Neuron (in vitro differentiated cells): ENCODE measurements around the gene CRTC1.

Experiments
- H2AFZ ChIP-seq: one replicate; pipeline ENCODE4 v1.6.1; 2013; ENCODE audit warnings: low read depth, mild to moderate bottlenecking, inconsistent platforms, low read length, moderate library complexity
- H3K27me3 ChIP-seq: one replicate; pipeline ENCODE4 v1.6.1; 2013; ENCODE audit warnings: low read length; ENCODE audit not compliant: insufficient read depth
- H3K36me3 ChIP-seq: one replicate; pipeline ENCODE4 v1.6.1; 2013; ENCODE audit warnings: low read length; ENCODE audit not compliant: insufficient read depth
- H3K4me1 ChIP-seq: one replicate; pipeline ENCODE4 v1.6.1; 2013; ENCODE audit warnings: low read length; ENCODE audit not compliant: insufficient read depth
- H3K4me3 ChIP-seq: 2 replicates; pipeline ENCODE4 v1.5.1; 2013; ENCODE audit warnings: mild to moderate bottlenecking, low read length, moderate library complexity
- H3K9me3 ChIP-seq: one replicate; pipeline ENCODE4 v1.6.1; 2013; ENCODE audit warnings: low read length

The CRTC1 gene

DNA sequence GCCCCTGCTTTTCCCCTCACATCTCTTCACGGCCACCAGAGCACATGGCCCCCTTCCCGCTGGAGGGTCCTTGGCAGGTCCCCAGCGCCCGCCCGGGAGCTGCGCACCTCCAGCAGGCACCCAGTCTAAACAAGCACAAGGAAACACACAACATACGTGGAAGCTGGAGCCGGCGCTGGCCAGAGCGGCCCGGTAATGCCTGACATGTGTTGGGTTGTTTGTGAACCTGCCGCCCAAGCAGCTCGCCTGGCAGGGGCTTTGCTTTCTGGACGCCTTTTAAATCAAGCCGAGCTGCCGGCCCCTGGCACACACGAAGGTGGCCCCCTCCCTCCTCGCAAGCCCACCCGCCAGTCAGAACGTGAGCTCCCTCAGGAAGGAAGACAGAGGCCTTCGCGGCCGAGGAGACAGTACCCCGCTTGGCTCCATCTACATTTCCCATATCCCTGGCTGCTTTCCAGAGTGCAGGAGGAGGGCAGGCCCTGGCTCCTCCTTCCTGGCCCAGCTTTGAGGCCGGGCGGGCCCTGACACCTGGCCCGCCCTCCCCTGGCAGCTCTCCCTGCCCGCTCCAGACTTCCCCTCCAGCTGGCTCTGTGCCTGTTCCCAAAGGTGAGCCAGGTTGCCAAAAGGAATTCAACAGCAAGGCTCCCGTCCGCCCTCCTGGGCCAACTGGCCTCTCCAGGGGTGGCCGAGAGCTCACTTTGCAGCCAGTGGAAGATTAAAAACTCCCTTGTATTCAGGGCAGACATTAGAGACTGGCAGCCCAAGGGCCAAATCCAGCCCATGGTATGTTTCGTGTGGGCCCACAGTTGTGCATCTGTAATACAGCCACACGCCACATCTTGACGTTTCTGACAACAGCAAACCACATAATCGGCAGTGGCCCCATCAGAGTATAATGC is 78.9 kb downstream of the CRTC1 start:
- no peak overlapping the region for H3K4me3 ChIP-seq
- H3K4me1 ChIP-seq, result no peaks in the 10 kb centered on the region
- H3K27me3 ChIP-seq, result no peaks in the 10 kb centered on the region
- H3K36me3 ChIP-seq, result peaks cover 2% of the 10 kb centered on the region
- H2AFZ ChIP-seq, result no peak overlapping the region
- H3K9me3 ChIP-seq, result no peaks in the 10 kb centered on the region

DNA sequence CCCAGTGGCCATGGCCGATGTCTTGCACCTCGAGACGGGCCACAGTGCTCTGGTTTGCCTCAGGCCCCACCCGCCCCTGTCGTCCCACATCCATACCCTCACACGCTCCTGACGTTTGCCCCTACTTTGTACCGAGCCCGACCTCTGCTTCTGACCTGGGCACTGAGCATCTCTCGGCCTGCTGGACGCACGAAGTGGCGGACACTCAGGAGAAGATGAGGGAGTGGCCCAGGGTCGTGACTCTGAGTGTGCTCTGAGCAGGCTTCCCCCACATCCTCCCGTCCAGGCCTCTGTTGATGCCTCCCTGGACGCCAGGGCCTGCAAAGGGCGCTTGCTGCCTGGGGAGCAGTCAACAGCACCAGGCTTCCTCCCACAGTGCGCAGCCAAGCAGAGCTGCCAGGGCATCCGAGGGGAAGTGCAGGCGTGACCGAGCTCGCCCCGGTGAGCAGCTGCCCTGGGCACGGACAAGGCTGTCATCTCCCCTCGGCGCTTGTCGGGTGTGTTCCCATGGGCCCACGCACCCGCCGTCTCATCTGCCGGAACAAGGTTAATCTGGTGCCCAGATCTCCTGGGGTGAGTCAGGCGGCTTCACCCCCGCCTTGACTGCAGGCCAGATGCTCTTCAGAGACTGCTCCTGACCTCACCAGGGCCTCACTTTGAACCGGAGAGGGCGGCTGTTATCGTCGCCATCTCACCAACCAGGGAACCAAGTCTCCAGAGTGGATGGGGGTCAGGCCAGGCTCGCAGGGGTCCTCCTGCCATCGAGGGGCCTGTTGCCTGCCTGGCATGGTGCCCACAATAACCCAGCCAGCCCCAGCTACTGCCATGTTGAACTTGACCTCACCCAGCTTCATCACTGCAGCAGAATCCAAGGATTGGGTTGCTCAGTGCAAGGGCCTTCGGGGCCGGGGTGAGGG is 80.5 kb downstream of the CRTC1 start:
- H3K4me3 ChIP-seq, result no peak overlapping the region
- no peaks in the 10 kb centered on the region for H3K9me3 ChIP-seq
- no peaks in the 10 kb centered on the region for H3K27me3 ChIP-seq
- no peaks in the 10 kb centered on the region for H3K4me1 ChIP-seq
- peaks cover 10% of the 10 kb centered on the region for H3K36me3 ChIP-seq
- no peak overlapping the region for H2AFZ ChIP-seq

DNA sequence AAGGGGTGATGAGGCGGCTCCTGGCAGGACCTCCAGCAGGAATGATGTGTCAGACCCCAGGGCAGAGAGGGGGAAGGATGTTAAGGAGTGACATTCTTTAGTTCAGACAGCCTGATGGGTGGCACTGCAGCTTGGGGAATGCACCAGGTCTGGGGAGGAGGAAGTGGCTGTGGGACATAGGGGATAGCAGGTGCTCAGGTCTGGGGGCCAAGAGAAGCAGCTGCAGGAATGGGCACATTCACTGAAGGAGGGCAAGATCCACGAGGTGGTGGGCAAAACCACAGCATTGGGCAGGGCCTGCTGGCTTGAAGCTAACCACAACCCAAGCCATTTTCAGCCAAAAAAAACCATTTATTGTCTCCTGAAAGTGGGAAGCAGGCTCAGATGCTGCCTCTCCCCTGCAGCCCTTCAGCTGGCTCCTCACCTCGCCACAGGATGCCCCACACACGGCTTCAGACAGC is 81.1 kb downstream of the CRTC1 start:
- Histone ChIP-seq H2AFZ (no peak overlapping the region), H3K36me3 (peaks cover 12% of the 10 kb centered on the region), H3K4me1 (no peaks in the 10 kb centered on the region), H3K9me3 (no peaks in the 10 kb centered on the region), H3K4me3 (no peak overlapping the region), H3K27me3 (no peaks in the 10 kb centered on the region)

DNA sequence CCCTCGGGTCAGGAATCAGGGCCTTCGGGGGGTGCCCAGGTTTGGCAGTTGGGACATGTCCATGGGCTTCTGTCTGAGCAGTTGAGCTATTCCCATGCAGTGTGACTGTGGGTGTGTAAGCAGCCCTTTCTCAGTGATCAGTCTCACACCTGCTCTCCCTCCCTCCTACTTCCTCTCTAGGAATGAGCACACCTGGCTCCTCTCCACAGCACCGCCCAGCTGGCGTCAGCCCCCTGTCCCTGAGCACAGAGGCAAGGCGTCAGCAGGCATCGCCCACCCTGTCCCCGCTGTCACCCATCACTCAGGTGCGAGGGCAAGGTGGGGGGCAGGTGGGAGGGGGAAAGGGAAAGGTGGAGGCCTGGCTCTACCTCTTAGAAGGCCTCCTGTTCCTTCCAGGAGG is 81.7 kb downstream of the CRTC1 start:
- Histone ChIP-seq H3K4me1 (no peaks in the 10 kb centered on the region), H3K9me3 (no peaks in the 10 kb centered on the region), H3K27me3 (no peaks in the 10 kb centered on the region), H3K36me3 (peaks cover 12% of the 10 kb centered on the region), H3K4me3 (no peak overlapping the region), H2AFZ (no peak overlapping the region)

DNA sequence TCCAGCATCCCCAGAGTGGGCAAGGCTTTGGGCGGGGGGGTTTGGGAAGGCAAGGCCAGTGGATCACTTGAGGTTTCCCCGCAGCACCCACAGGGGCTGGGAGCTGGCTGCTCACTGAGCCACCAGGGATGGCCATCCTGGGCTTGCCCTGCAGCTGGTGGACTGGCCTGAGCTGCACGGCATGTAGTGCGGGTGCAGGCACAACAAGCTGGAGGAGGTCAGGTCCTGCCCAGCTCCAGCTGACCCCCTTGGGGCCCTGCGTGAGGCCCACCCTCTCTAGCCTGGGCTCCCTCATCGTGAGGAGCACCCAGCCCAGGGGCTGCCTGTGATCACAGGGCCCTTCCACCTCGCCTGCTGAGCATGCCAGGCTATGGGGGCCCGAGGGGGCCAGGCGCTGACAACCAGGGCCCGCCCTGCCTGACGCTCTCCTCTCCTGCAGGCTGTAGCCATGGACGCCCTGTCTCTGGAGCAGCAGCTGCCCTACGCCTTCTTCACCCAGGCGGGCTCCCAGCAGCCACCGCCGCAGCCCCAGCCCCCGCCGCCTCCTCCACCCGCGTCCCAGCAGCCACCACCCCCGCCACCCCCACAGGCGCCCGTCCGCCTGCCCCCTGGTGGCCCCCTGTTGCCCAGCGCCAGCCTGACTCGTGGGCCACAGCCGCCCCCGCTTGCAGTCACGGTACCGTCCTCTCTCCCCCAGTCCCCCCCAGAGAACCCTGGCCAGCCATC is 84.7 kb downstream of the CRTC1 start:
- no peak overlapping the region for H2AFZ ChIP-seq

DNA sequence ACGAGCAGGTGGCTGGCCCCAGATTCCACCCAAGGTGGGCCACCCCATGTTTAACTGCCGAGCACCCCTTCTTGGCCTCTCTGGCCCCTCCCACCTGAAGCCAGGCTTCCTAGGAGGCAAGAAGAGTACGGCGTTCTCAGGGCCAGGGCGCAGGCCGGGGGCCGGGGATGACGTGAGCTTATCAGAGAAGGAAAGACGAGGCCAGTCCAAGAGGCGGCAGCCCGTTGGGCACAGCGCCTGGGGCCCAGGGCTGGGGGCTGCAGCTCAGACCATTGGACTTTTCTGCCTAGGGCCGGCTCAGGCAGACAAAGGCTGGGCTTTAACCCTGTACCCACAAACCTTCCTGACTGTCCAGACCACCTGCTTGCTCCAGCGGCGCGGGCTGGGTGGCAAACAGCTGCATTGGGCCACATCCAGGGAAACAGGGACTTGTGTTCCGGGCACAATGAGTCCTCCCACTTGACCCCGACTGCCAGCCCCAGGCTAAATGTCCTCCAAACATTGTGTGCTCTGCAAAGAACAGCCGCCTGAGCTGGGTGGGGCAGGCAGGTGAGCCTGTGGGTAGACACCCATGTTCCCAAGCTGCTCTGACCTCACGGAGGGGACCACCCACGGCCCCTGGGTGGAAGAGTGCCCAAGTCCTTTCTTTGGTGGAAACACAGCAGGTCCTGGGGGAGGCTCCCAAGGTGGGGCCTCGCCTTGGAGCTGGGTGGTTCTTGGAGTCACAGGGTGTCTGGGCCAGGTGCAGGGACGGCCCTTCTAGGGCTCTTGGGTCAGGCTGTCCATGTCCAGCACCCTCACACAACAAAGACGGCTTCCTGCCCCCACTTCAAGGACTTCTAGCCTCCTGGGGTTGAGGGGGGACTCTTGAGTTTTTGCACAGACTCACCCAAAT is 85.8 kb downstream of the CRTC1 start:
- Histone ChIP-seq H3K36me3 (peaks cover 10% of the 10 kb centered on the region), H3K4me3 (no peak overlapping the region), H3K9me3 (no peaks in the 10 kb centered on the region), H2AFZ (no peak overlapping the region), H3K27me3 (no peaks in the 10 kb centered on the region), H3K4me1 (no peaks in the 10 kb centered on the region)

More for the DNA sequence above, 84.7 kb downstream of the CRTC1 start:
- Histone ChIP-seq H3K27me3 (no peaks in the 10 kb centered on the region), H3K36me3 (peaks cover 12% of the 10 kb centered on the region), H3K9me3 (no peaks in the 10 kb centered on the region), H3K4me3 (no peak overlapping the region), H3K4me1 (no peaks in the 10 kb centered on the region)

DNA sequence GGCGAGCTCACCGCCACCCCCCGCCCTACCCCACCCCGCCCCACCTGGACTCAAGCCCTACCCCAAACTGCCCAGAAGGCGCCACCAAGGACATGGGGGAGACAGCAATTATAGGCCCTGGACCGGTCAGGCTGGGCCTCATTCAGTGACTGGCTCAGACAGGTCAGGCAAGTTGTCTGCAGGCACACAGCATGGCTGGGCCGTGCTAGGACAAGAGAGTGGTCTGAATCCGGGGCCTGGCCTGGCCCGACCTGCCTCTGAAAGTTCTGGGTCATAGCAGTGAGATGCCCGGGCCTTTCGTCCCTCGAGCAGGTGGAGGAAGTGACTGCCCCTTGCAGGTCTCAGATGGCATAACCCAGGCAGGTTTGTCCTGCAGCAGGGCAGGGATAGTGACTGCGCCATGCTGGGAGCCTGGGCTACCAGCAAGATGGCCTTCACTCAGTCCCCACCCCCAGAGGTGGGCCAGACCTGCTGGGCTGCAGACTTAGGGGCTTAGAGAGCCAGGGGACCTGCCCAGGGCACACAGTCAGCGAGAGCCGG is 86.6 kb downstream of the CRTC1 start:
- Histone ChIP-seq H3K4me3 (no peak overlapping the region), H3K36me3 (peaks cover 10% of the 10 kb centered on the region), H3K9me3 (no peaks in the 10 kb centered on the region), H3K4me1 (no peaks in the 10 kb centered on the region), H3K27me3 (no peaks in the 10 kb centered on the region), H2AFZ (no peak overlapping the region)

DNA sequence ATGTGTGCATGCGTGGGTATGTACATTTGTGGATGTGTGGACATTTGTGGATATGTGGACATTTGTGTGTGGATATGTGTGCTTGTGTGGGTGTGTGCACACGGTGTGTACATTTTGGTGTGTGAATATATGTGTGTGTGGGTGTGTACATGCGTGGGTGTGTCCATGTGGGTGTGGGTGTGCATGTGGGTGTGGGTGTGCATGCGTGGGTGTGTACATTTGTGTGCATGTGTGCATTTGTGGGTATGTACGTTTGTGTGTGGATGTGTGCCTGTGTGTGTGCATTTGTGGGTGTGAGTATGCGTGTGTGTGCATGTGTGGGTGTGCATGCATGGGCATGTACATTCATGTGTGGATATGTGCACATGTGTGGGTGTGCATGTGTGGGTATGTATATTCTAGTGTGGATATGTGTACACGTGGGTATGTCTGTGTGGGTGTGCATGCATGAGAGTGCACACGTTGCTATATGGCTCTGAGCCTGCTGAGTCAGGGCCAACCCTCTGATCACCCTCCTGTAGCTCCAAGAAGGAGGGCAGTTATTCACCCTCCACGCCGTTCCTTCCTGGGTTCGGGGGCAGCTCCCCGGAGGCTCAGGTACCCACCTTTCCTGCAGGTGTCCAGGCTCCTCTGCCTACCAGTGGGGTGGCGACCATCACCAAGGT is 87.3 kb downstream of the CRTC1 start:
- no peaks in the 10 kb centered on the region for H3K4me1 ChIP-seq
- no peak overlapping the region for H2AFZ ChIP-seq
- no peaks in the 10 kb centered on the region for H3K9me3 ChIP-seq
- peaks cover 10% of the 10 kb centered on the region for H3K36me3 ChIP-seq
- no peaks in the 10 kb centered on the region for H3K27me3 ChIP-seq
- no peak overlapping the region for H3K4me3 ChIP-seq

DNA sequence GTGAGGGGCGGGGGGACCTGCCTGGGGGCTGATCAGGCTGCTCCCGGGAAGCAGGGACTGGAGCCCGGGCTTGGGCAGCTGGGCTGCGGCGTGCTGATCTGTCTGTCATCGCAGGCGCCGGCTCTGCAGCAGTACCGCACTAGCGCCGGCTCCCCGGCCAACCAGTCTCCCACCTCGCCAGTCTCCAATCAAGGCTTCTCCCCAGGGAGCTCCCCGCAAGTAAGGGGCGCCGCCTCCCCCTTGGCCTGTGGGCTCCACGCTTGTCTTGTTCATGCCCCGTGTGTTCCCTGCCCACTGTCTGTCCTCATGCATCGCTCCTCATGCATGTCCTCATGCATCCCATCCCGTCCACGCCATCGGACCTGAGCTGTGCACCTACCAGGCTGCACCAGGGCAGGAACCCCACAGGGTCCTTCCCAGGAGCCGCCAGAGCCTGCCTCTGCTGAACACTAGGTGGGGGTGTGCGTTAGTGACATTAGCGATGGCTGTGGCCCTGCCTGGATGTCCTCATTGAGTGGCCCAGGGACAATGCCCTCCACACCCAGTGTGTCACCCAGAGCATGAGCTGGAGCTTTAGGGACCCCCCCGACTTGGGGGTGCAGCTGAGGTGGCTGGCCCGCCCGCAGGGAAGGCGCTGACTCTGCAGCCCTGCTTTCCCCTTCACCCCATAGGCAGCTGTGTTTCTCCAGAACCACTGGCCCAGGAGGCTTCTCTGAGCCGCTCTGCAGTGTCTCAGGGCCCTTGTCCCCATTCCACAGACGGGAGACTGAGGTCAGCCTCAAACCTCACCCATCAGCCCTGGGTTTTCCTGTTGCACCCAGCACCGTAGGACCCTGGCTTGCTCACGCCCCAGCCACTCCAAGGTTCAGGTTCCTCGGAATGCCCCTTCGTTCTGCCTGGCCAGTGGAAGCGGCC is 88.1 kb downstream of the CRTC1 start:
- no peak overlapping the region for H3K4me3 ChIP-seq
- no peaks in the 10 kb centered on the region for H3K27me3 ChIP-seq
- peaks cover 10% of the 10 kb centered on the region for H3K36me3 ChIP-seq
- no peaks in the 10 kb centered on the region for H3K9me3 ChIP-seq
- H3K4me1 ChIP-seq, result no peaks in the 10 kb centered on the region
- H2AFZ ChIP-seq, result no peak overlapping the region

DNA sequence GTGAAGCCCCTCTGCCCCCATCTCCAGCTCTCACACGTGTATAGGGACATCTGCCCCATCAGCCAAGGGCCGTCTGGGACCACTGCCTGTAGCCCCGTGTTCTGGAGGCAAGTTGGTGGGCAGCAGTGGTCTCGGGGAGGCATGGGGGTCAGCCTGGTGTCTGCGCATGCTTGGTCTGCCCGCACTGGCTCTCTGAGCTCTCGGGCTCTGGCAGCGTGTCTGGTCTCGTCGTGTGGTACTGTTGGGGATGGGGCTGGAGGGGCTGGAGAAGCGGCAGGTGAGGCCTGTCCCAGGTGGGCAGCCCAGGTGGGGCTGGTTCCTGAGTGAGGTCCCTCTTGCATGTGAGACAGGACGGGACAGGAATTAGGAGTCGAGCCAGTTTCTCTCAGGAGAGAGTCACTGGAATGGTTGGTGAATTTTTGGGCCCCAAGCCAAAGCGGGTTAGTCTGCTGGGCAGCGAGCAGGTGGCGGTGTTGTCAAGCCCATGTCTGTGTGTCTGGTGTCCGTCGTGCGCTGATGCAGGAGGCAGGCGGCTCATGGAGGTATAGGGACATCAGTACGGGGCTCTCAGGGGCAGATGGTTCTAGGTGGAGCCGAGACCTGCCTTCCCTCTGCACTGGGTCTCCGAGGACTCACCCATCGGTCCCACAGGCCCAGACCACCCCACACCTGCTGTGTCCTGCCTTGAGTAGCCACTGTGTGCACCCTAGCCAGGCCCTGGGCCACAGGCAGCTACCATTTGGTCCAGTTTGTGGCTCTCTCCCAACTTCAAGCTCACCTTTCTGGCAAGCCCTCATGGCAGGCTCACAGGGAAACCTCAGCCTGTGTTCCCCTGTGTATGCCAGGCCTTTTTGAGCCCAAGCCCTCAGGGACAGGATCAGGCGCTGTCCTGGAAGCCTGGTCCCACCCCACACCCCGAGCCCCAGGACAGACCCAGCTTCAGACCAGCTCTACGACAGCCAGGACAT is 89.4 kb downstream of the CRTC1 start:
- H3K27me3 ChIP-seq, result no peaks in the 10 kb centered on the region
- no peak overlapping the region for H2AFZ ChIP-seq
- no peaks in the 10 kb centered on the region for H3K4me1 ChIP-seq
- H3K9me3 ChIP-seq, result no peaks in the 10 kb centered on the region
- H3K36me3 ChIP-seq, result peaks cover 8% of the 10 kb centered on the region
- no peak overlapping the region for H3K4me3 ChIP-seq
